HG02943 (cell line): ENCODE measurements around the gene MXRA8.

Experiments
- ATAC-seq: cut with Tn5 transposase; IDR thresholded peaks from one replicate; pipeline ENCODE4 v1.9.1; 2021; ENCODE audit warnings: mild to moderate bottlenecking, low read depth, moderate library complexity; ENCODE audit not compliant: unreplicated experiment

Gene MXRA8

DNA sequence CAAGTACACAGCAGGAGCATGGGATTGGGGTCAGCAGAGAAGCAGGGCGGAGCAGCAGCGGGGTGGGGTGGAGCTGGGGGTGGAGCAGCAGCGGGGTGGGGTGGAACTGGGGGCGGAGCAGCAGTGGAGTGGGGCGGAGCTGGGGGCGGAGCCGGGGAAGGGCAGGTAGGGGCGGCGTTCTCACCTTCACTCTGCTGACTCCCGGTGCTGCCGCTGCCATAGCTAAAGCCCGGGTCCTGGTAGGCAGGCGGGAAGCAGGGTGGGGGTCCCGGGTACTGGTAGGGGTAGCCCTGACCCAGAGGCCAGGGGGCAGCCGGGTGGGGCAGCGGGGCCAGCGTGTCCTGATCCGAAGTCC is 20.6 kb downstream of the MXRA8 start:
- ATAC-seq: no peak

DNA sequence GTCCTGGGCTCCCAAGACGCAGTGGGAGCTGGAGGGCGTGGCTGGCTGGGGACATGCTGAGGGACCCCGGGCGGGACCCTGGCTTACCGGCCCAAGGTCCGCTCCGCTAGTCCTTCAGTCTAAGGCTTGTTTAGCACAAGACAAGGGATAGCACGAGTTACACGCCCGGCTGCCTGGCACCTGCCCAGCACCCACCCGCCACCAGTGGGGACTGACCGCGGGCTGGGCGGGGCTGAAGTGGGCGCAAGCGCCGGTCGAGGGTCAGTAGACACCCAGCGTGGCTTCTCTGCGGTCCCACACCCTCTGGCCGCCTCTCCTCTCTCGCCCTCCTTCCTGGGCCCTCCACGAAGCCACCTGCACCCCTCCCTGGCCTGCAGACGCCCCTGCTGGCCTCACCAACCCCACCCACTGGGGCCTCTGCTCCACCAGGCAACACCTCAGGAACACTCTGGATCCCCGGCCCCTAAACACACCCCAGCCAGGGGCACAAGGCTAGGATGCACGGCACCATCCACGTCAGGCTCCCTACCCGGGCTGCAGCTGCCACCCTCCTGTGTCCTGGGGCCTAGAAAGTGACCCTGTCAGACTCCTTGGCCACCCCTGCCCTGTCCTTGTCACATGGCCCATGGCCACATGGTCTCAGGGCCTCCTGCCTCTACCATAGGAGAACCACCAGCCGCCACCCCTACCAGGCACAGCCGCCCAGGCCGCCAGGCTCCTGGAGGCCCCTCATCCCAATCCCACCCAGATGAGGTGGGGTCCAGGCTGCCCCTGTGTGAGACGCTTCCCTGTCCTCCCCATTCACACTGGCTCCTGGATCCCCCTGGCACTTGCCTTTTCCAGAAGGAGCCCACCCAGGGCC is 21.2 kb downstream of the MXRA8 start:
- no peak for ATAC-seq

DNA sequence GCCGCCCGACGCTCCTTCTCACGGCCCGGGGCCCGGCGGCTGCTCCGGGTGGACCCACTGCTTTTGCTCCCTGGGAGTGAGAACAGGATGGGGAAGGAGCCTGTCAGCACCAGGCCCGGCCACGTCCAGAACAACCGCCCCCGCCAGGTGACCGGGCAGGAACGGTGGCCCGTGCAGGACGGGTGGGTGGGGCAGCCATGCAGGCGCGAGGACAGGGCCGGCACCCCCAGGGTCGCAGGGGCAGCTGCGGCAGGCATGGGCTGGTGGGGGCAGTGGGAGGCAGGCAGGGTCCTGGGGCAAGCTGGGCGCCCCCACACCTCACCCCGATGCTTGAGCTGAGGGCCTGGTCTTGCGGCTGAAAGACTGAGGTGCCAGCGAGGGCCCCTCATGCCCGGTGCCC is 21.9 kb downstream of the MXRA8 start:
- no peak for ATAC-seq

DNA sequence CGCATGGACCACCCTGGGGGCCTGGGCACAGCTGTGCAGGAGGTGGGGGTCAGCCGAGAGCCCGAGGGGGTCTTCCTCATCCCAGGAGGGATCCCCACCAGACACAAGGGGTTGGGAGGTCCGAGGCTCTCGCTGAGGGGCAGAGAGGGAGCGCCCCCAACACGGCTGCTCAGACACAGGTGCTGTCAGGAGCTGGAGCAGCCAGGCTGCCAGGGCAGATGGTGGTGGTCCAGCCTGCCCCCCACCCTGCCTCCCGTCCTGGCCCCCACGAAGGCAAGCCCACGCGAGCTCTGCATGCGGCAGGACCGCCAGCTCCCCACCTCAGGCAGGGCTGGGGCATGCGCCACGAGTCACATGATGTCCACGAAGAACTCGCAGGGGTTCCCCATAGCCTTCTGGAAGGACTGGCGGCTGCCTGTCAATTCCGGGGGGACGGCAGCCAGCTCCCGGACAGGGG is 22.5 kb downstream of the MXRA8 start:
- no peak for ATAC-seq

DNA sequence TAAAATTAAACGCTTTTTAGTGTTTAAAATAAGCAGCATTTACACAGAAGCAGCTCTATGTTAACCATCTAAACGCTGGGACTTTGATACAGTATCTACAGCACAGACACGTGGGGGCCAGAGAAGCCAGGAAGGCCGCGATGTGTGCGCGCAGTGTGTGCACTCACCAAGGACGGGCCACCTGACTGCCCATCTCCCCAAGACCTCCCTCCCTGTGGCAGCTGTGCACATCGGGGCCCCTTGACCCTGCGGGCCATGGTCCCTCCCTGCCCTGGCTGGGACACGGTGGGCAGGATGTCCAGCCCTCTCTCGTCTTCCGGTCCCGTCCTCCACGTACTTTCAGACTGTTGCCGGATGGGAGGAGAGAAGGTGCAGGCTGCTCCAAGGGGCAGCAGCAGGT is 23.1 kb downstream of the MXRA8 start:
- ATAC-seq: no peak

DNA sequence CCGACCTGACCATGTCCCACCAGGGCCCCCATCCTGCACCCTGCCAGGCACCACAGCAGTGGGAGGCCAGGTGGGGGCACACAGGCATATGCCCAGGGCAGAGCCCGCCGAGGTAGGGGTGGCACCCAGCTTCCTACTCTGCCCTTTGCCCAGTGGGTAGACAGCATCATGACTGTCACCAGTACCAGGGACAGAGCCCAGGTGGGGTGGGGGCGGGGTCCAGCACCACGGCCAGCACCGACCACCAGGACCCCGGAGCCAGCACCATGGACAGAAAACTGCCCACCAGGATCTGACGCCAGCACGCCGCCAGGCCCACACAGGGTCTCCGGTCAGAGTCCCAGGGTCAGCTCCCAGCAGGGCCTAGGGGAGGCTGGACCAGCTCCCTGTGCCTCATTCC is 23.5 kb downstream of the MXRA8 start:
- ATAC-seq: no peak

DNA sequence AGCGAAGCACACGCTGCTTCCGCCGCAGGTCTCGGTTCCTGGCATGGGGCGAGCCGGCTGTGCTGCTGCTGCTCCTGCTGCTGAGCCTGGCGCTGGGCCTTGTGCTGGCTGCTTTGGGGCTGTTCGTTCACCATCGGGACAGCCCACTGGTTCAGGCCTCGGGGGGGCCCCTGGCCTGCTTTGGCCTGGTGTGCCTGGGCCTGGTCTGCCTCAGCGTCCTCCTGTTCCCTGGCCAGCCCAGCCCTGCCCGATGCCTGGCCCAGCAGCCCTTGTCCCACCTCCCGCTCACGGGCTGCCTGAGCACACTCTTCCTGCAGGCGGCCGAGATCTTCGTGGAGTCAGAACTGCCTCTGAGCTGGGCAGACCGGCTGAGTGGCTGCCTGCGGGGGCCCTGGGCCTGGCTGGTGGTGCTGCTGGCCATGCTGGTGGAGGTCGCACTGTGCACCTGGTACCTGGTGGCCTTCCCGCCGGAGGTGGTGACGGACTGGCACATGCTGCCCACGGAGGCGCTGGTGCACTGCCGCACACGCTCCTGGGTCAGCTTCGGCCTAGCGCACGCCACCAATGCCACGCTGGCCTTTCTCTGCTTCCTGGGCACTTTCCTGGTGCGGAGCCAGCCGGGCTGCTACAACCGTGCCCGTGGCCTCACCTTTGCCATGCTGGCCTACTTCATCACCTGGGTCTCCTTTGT is 24.7 kb downstream of the MXRA8 start:
- no peak for ATAC-seq

DNA sequence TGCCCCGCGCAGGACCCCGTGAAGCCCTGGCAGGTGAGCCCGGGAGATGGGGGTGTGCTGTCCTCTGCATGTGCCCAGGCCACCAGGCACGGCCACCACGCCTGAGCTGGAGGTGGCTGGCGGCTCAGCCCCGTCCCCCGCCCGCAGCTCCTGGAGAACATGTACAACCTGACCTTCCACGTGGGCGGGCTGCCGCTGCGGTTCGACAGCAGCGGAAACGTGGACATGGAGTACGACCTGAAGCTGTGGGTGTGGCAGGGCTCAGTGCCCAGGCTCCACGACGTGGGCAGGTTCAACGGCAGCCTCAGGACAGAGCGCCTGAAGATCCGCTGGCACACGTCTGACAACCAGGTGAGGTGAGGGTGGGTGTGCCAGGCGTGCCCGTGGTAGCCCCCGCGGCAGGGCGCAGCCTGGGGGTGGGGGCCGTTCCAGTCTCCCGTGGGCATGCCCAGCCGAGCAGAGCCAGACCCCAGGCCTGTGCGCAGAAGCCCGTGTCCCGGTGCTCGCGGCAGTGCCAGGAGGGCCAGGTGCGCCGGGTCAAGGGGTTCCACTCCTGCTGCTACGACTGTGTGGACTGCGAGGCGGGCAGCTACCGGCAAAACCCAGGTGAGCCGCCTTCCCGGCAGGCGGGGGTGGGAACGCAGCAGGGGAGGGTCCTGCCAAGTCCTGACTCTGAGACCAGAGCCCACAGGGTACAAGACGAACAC is 25.4 kb downstream of the MXRA8 start:
- no peak for ATAC-seq

DNA sequence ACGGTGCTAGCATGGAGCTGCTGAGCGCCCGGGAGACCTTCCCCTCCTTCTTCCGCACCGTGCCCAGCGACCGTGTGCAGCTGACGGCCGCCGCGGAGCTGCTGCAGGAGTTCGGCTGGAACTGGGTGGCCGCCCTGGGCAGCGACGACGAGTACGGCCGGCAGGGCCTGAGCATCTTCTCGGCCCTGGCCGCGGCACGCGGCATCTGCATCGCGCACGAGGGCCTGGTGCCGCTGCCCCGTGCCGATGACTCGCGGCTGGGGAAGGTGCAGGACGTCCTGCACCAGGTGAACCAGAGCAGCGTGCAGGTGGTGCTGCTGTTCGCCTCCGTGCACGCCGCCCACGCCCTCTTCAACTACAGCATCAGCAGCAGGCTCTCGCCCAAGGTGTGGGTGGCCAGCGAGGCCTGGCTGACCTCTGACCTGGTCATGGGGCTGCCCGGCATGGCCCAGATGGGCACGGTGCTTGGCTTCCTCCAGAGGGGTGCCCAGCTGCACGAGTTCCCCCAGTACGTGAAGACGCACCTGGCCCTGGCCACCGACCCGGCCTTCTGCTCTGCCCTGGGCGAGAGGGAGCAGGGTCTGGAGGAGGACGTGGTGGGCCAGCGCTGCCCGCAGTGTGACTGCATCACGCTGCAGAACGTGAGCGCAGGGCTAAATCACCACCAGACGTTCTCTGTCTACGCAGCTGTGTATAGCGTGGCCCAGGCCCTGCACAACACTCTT is 26.2 kb downstream of the MXRA8 start:
- no peak for ATAC-seq

DNA sequence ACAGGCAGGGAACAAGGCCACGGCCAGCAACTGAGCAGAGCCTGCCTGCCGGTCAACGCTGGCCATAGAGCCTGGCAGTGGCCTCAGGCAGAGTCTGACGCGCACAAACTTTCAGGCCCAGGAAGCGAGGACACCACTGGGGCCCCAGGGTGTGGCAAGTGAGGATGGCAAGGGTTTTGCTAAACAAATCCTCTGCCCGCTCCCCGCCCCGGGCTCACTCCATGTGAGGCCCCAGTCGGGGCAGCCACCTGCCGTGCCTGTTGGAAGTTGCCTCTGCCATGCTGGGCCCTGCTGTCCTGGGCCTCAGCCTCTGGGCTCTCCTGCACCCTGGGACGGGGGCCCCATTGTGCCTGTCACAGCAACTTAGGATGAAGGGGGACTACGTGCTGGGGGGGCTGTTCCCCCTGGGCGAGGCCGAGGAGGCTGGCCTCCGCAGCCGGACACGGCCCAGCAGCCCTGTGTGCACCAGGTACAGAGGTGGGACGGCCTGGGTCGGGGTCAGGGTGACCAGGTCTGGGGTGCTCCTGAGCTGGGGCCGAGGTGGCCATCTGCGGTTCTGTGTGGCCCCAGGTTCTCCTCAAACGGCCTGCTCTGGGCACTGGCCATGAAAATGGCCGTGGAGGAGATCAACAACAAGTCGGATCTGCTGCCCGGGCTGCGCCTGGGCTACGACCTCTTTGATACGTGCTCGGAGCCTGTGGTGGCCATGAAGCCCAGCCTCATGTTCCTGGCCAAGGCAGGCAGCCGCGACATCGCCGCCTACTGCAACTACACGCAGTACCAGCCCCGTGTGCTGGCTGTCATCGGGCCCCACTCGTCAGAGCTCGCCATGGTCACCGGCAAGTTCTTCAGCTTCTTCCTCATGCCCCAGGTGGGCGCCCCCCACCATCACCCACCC is 27.0 kb downstream of the MXRA8 start, which contains the start of gene TAS1R3:
TAS1R3 (plus strand) TSS at position 213 of the 898 bp plus-strand sequence; CDS start at position 279, 66 bp downstream.
- no peak for ATAC-seq

DNA sequence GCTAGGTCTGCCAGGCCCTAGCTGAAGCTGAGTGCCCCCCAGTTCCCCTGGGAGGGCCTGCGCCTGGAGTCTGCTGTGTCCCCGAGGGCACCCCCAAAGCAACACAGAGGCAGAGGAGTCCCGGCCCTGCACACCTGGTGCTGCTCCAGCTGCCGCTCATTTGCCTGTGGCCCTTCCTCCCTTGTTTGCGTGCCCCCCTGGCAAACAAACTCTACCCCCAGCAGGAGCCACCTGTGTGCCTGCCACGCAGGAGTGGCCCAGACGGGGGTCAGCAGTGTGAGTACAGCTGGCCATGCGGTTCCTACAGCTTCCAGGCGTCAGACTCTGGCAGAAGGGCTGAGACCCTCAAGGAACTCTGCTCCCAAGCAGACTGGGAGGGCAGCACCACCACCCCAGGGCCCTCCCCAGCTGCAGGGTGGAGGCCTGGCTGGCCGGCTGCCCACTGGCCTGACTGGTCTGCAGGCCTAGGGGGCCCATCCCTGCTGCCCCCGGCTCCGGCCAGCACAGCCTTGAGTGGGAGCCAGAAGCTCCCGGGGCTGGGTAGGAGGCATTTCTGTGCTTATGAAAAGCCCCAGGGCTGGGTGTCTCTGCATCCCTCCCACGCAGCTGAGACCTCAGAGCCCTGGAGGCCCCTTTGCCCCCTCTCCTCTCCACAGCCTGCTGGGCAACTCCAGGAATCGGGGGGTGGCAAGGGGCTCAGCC is 27.8 kb downstream of the MXRA8 start:
- no peak for ATAC-seq

DNA sequence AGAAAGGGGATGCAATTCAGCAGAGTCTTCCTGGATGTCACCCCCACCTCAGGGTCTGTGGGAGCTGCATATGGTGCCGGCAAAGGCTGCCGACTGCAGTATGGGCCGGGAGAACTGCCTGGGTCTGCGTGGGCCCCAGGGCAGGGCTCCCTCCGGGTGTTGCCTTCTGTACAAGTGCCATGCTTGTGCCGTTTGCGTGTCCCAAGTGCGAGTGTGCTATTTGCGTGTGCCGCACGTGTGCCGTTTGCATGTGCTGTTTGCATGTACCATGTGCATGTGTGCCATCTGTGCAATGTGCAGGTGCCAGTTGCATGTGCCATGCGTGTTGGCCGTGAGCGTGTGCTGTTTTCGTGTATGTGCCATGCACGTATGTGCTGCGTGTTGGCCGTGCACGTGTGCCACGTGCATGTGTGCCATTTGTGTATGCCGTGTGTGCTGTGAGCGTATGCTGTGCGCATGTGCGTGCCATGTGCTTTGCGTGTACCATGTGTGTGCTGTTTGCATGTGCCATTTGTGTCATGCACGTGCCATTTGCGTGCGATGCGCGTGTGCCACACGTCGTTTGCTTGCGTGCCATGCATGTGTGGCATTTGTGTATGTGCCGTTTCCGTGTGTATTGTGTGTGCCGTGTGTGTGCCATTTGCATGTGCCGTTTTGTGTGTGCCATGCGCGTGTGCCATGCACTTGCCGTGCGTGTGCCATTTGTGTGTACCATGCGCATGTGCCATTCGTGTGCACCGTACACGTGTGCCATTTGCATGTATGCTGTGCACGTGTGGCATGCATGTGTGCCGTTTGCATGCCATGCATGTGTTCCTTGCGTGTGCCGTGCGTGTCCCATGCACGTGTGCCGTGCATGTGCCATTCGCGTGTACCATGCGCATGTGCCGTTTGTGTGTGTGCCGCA is 28.8 kb downstream of the MXRA8 start:
- ATAC-seq: no peak

DNA sequence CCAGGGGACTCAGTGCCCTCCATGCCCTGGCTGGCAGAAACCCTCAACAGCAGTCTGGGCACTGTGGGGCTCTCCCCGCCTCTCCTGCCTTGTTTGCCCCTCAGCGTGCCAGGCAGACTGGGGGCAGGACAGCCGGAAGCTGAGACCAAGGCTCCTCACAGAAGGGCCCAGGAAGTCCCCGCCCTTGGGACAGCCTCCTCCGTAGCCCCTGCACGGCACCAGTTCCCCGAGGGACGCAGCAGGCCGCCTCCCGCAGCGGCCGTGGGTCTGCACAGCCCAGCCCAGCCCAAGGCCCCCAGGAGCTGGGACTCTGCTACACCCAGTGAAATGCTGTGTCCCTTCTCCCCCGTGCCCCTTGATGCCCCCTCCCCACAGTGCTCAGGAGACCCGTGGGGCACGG is 30.1 kb downstream of the MXRA8 start:
- no peak for ATAC-seq

DNA sequence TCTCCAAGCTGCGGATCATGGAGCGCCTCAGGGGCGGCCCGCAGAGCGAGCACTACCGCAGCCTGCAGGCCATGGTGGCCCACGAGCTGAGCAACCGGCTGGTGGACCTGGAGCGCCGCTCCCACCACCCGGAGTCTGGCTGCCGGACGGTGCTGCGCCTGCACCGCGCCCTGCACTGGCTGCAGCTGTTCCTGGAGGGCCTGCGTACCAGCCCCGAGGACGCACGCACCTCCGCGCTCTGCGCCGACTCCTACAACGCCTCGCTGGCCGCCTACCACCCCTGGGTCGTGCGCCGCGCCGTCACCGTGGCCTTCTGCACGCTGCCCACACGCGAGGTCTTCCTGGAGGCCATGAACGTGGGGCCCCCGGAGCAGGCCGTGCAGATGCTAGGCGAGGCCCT is 31.1 kb downstream of the MXRA8 start:
- no peak for ATAC-seq

DNA sequence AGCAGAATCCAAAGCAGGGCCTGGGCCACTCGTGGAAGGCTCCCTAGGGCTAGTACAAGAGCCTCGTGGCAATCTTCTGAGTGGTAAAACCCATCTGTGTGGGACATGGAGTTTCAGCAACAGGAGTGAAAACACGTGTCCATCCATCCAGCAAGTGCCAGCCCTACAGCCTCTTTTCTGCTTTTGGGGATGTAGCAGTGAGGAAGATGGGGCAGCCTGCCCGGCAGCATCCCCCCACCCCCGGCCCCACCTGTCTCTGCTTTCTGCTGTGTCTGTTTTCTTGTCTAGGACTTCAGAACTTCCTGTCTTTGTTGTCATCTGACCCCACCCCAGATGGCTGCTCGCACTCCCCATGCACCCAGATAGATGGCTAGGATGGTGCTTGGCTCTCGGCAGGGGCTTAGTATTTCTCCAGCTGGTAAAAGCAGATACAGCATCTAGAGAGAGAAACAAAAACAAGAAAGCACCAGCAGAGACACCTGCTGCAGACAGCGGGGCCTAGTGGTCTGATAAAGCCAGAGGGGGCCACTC is 32.2 kb downstream of the MXRA8 start:
- ATAC-seq: no peak

DNA sequence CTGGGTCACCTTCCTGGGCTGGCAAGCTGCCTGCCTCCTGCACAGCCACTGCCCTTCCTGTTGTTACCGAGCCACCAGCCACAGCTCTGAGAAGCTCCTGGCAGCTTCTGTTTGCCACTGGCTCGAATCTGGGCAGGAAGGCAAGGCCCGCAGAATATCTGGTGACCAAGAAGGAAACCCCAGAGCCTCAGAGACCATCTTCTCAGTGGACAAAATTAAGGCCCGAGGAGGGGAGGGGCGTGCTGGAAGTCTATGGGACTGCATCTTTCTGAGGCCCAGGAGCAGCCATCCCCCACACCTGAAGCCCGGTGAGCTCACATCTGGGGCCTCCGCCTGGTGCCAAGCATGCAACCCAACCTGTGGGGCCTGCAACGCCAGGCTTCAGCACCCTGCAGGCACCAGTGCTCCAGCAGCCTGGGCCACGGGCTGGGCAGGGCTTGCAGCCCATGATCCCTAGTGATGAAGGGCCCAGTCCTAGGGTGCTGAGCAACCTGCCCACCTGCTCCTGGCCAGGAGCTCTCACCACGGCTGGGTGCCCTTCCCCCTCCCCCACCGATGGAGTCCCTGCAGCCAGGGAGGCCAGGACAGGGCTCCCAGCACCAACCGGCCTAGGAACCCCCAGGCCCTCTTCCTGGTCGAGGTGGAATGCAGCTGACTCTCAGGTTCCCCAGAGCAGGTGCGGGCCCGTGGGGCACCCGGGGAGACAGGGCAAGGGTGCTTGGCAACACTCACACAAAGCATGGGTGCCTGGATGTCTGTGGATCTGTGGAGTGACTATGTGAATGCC is 32.9 kb downstream of the MXRA8 start:
- no peak for ATAC-seq
